NCI-H82 treated with DMSO at 0.1 percent for 48 hours (cell line): Measurements from ENCODE around the gene NPRL2.

Experiments
- DNase-seq: peaks from one replicate; lab custom pipeline; 2025; ENCODE audit not compliant: unreplicated experiment; lab: John Stamatoyannopoulos, UW

Gene NPRL2

DNA sequence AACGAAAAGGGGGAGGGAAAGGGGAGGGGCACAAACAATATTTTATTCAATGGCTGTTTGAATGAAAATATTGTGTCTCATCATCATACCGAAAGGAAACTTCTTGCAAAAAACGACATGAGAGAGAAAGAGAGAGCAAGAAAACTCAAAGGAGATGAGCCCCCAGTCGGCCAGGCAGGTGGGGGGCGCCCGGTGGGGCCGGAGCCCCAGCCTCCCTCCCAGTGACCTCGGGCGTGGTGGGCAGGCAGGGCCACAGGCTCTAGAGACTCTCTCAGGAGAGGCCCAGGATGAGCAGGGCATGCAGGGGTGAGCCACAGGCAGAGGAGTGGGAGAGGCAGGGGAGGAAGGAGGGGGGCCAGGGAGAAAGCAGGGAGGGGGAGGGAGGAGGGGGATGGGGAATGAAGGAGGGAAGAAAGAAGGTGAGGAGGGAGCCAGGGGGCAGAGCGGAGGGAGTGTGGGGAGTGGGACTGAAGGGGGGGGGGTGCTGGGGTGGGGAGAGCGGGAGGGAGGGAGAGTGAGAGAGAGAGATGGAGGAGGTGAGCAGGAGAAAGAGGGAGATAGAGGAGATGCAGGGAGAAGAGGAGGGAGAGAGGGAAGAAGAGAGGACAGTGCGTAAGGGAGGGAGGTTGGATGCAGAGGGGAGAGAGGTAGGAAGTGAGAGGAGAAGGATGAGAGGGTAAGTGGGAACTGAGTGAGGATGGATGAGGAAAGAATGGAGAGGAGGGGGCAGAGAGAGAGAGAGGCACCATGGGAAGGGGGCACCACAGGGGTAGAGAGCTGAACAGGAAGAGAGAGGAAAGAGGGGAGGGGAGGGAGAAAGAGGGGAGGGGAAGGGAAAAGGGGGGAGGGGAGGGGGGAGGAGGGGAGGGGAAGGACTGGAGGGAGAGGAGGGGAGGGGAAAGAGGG lies 22.8 kb upstream of the NPRL2 start:
- no peak for DNase-seq

DNA sequence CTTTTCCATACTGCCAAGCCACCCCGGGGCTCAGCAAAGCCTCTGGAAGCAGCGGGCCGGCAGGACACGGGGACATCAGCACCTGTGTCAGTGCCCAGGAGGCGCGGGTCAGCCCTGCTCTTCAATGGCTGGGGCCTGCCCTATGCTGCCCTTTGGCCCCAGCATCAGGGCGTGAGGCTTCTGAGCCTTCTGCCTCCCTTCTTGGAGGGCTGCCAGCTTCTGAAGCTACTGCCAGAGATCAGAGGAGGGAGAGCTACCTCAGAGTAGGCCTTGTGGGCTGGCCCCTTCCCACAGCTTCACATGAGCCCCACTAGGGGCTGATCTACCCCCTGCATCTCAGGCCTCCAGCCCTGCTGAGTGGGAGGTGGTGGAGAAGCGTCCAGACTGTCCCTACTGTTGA lies 21.8 kb upstream of the NPRL2 start:
- DNase-seq = peak; percentile 34

DNA sequence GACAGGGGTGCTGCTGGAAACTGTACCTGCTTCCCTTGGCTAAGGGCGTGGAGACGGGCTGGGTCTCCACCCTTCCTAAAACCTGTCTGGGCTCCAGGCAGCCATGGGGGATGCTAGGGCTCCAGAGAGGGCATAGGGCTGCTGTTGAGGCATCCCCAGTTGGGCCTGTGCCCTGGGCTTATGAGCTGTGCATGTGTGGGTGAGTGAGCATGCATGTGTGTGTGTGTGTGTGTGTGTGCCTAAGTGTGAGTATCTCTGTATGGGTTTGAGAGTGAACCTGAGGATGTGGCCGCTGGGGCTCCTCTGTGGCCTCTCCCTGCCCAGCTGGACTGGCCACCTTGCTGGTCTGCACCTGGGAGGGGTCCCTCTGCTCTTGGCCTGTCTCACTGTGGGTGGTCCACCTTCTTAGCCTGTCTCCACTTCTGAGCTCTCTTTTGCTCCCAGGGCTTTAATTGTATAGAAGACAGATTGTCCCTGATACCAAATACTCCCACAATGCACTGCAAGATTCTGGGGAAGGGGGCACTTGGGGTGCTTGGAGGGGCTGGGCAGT lies 20.6 kb upstream of the NPRL2 start:
- DNase-seq = no peak

DNA sequence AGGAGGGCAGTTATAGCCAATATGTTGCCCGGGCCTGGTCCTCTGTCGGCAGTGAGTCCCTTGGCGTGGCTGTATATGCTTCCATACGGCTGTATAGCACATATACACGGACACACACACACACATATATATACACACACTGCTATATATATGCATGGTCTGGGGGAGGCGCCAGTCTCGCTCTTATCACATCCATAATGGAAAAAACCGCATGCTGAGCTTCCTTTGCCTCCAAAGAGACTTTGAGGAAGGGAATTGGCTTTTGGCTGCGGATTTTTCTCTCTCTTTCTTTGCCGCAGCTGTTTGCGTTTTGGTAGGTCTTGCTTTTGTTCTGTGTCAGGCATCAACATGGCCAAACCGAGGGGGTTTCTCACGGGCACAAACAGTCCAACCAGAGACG lies 20.0 kb upstream of the NPRL2 start:
- no peak for DNase-seq

DNA sequence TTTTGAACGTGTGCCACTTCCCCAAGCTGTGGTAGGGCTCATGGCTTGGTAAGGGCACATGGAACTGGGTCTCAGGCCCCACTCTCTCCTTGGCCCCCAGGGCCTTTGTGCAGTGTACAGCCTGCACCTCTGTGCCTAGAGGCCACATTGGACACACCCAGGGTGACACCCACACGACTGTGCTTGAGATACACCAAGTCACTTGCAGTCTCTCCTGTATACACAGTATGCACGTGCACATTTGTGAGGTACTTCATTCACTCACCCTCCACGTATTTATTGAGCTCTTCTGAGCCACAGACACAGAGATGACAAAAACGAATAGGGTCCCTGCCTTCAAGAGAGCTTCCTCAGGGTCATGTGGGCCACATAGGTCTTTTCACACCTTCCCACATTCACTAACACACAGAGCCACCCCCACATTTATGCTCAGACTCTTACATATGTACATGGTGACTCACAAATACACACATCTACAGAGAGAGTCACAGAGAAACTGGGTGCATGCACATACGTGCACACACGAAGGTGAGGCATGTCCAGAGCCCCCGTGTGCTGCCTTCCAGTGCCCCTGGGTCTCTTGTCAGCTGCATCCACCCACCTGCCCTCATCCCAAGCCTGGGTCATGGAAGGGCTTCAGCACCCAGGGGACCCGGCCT lies 18.6 kb upstream of the NPRL2 start:
- no peak for DNase-seq

DNA sequence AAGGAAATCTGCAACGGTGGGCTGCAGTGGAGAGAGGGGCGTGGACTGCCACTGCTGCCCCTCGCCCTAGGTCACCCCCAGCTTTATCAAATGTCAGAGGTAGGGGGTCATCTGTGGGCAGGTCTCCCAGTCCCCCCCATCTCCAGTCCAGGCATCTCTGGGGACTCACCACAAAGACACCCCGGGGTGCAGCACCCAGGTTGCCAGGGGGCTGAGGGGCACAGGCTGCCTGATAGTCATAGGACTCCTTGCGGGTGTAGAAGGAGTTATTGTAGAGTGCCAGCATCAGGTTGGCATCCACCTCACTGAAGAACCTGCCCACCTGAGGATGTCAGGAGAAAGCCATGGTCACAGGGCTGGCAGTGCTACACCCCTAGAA lies 15.3 kb upstream of the NPRL2 start:
- no peak for DNase-seq

DNA sequence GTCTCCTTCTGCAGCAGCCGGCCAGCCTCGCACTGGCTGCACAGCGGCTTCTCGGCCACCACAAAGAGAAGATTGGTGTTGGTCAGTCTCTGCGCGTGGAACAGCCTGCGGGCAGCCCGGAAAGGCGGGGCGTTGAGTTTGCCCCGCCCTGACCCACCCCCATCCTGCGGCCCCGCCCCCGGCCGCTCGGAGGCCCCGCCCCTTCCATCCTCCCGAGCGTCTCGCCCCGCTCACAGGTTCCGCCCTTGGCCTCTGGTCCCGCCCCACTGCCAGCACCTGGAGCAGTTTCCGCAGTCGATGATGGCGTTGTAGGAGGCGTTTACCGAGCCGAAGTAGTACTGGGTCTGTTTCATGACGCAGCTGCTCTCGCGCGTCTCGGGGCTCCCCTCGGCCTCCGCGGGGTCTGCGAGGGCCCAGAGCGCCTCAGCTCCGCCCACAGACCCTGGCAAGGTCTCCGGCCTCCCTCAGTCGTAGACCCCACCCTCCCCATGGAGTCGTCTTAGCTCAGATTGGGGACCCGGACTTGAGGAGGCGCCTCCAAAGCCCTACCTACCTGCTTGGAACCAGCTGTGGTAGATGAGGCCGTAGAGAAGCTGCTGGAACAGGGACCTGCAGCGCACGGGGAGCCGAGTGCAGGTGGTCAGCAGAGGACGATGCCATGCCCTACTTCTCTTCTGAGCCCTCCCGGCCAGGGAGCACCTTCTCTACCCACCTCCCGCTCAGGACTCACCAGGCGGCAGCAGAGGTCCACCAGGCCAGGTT lies 14.7 kb upstream of the NPRL2 start:
- DNase-seq = peak; percentile 16

DNA sequence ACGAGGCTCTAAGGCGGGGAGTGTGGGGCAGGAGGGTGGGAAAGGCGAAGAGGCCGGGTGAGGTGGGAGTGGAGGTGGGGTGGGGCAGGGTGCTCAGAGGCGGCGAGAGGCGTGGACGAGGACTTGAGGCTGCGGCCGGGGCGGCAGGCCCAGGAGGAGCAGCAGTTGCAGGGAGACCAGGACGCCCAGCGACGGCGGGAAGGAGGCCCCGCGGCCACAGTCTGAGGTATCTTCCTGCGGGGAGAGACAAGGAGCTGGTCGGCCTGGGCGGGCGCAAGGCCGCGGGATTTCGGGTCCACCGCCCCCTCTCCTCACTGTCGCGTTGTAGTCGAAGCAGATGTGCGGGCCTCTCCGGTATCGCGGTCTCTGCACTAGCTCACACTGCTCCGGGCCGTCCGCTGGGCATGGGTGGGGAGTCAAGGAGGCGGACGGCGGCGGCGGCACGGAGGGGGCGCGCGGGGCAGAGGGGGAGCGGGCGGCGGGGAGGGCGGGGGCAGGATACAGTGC lies 14.1 kb upstream of the NPRL2 start:
- DNase-seq = no peak

DNA sequence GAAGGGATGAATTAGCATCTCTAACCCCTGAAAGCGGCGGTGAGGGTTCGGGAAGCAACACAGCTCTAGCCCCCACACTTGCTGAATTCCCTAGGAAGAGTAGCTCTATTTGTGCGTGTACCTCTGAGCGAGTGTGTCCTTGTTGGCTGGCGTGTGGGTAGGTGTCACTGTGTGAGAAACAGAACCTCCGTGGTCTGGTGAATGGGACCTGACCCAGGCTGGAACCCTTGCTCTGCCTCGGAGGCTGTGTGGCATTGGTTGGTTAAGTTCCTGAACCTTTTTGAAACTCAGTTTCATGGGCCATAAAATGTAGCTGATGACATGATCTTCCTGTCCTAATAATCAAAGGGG lies 9.2 kb upstream of the NPRL2 start:
- DNase-seq = no peak

DNA sequence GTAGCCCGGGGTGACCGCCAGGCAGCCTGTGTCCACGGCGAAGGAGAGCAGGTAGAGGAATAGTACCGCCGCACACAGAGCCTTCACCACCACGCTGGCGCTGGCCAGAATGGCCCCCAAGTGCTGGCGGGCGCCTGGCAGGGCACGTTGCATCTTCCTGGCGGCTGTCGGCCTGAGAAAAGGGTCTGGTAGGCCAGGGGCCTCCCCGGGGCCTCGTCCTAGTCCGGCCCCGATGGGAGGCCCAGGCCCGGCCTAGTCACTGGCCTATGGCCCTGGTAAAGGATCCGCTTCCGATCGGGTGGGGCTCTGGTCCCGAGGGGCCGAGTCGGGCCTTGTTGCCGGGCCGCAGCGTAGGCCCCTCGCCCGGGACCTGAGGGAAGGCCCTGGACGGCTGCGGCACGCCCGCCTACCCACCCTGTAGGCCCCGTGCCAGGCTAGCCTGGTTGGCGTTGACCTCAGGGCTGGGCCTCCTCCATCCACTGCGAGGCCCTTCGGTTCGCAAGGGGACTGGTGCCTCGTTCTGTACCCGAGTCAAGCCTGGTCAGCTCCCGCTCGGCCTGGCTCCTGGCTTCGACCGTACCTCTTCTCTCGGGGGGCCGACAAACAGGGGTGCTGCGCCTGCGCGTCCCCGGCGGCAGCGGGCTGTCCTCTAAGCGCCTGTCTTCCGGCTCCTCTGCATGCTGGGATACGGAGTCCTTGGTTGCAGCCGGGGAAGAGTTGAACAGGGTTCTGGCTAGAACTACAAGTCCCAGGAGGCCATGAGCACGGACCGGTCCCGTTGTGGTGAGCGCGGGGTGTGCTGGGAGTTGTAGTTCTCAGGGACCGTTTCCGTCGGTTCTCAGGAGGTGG lies 8.6 kb upstream of the NPRL2 start, which contains the start of gene TMEM115:
Gene TMEM115 (minus strand): TSS at position 611 of the 849 bp plus-strand sequence. CDS start 458 bp downstream, at position 153.
- DNase-seq = peak; percentile 92

DNA sequence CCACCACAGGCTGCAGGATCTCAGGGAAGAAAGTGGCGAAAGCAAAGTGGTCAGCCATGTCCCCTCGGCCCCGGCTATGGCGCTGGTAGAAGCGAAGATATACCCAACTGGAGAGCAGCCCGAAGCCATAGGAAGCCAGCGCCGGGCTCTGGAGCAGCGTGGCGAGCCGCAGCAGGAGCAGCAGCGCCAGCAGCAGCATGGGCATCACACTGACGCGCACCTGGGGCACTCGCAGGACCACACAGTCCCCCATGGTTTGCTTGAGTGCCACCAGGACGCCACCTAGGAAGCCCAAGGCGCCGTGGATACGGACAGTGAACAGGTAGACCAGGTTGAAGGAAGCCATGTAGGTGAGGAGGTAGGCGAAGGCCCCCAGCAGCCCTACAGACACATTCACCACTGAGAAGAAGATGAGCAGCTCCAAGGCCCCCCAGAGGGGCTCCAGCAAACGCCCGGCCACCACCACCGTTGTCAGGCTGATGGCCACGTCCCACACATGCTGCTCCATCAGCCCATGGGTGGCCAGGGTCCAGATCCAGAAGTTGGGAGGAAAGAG lies 7.9 kb upstream of the NPRL2 start:
- DNase-seq = no peak

DNA sequence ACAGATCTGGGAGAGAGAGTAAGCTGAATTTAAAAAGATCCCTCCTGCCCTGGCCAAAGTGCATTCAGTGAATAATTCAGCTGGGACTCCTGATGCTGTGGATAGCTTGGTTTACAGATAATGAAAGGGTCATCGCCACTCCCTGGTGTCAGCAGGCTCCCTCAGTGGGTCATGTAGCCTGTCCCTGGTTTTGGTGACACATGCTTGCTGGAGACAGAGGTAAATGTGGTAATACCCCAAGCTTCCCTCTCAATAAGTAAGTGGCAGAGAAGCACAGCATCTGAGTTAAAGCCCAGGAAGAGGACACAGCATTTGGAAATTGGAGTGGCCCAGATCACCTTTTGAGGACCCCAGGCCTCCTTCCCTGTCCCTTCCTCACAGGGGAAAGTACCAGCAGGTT lies 6.9 kb upstream of the NPRL2 start:
- no peak for DNase-seq

DNA sequence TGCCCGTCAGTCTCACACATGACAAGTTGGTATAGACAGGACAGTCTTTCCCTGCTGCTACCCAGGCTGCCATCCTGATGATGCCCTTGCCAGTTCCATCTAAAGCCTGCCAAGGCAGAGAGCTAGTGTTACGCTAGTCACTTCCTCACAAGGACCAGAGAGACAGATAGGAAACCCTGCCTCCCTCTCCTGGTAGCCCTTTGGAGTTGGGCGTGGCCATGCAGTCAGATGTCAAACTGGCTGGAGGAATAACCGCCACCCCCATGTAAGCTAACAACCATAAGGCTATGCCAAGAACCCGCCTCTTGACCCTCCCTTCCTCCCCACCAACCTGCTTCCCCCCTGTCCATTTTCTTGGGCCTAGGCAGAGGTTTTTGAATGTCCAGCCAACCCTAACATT lies 6.0 kb upstream of the NPRL2 start:
- no peak for DNase-seq

DNA sequence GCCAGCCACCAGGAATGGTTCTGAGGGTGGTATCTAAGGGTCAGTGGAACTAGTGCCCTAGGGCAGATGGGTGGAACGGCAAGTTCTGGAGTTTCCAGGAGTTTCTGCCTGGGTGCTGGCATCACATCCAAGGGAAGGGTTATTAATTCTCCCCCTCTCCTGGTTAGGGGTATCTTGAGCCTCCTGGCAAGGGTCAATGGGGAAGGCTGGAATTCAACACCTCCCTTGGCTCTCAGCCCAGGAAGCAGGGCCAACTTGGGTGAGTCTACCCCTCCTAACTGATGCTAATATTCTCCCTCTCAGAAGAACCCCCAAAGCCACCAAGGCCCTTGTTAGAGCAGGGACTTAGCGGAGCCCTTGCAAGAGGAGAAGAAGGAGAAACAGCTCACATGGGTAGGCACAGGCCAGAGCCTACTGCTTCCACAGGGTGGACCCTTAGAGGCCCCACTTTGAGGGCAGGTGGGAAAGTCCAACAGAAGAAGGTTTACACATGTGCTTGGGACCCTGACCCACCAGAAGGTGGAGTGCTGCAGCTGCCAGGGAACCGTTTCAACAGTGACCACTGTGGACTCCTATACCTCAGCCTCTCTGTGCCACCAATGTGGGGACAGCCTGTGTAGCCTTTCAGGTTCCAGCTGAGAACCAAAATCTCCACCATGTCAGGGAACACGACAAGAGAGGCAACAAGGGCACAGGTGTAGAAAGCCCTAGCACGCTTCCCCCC lies 5.4 kb upstream of the NPRL2 start:
- DNase-seq = no peak

DNA sequence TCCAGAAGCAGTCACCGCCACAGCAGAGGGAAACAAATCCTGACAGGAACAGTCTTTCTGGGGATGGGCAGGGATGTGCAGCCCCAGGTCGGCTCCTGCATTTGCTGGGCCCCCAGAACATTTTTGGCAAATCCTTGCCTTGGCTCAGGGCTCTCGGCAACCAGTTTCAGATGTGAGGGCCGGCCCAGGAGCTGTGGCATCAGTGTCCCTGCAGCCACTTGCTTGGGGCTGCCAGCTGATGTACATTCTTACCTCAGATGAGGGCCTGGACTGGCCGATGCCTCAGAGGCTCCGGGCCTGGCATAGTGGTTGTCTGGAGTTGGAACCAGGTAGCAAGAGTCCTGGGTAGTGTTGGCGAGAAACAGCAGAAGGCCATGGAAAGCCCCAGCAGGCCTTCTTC lies 4.3 kb upstream of the NPRL2 start:
- no peak for DNase-seq

DNA sequence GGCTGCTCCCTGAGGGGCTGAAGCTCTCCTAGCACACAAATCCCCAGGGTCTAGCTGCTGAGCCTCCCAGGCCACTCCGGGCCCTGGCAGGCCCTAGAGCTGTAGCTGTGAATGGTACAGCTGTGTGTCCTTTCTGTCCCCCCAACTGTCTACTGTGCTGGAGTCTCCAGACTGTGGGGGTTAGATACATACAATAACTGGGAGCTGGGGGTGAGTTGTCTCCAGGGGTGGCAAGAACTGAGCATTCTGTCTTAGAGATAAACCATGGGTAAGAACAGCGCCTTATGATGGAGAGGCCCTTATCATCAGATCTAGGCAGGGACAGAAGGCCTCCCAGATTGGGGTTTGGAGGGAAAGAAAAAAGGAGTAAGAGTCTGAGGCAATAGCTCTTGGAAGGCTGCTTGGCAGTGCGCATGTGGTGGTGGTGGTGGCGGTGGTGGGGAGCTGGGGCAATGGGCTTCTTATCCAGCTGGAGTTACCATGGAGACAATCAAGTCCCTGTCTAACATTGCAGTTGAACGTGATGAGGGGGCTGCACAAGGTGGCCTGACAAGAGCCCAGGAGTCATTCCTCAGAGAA lies 3.7 kb upstream of the NPRL2 start:
- DNase-seq = no peak

DNA sequence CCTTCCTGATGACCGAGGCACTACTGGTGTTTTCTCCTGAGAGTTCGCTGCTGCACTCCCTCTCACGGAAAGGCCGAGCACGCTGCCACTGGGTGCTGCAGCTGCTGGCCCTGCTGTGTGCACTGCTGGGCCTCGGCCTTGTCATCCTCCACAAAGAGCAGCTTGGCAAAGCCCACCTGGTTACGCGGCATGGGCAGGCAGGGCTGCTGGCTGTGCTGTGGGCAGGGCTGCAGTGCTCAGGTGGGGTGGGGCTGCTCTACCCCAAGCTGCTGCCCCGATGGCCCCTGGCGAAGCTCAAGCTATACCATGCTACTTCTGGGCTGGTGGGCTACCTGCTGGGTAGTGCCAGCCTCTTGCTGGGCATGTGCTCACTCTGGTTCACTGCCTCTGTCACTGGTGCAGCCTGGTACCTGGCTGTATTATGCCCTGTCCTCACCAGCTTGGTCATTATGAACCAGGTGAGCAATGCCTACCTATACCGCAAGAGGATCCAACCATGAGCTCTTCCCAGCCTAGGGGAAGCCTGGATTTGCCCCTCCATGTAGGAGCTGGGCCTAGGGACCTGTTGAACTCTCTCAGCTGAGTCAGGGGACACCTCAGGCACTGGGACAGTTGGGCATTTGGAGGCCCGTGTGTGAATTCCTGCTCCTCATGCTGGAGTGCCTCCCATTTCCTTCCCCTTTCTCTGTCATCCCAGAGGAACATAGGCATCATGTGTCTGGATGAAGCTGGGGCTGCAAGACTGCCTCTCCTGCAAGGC lies 2.9 kb upstream of the NPRL2 start:
- no peak for DNase-seq

DNA sequence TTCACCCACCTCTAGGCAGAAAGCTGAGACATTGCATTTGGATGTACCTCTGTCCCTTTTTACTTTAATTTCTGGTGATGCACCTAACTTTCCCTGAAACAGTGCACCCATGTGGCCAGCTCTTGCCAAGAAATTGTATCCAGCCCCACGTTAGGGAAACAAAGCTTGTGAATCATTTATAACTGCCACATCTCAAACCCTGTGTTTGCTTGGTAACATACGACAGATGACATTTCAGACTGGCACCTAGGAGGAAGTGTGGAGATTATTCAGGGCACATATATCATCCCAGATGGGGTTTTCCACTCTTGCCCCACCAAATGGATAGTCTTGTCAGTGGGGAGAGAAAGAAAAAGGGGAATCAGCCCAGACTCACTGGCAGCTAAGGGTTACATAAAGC lies 2.2 kb upstream of the NPRL2 start:
- DNase-seq = no peak
